Activated CD8-positive, alpha-beta T cell treated with anti-CD3 and anti-CD28 coated beads for 36 hours (primary cell): ENCODE data around the gene TLN1. TPM values are rescaled to one million over a fixed set of nuclear protein-coding genes. Genes with fewer than 3 reads are reported as not detected.

ENCODE experiments used
- ATAC-seq: fragments of 200-7000 bp; cut with Tn5 transposase; one replicate; pipeline ENCODE4 v1.10.0; 2021; ENCODE audit warnings: mild to moderate bottlenecking, moderate library complexity
- CTCF ChIA-PET: fragments of 350-600 bp; sonication (Branson Sonifier 250); formaldehyde crosslinking; loops from one replicate; lab custom pipeline; 2021; ENCODE audit warnings: antibody characterized with exemption; lab: Charles Lee
- POLR2A ChIA-PET: fragments of 350-600 bp; sonication (Branson Sonifier 250); formaldehyde crosslinking; loops from one replicate; lab custom pipeline; 2021; ENCODE audit warnings: antibody characterized with exemption; lab: Charles Lee
- DNase-seq: peaks from one replicate; pipeline ENCODE4 v3.0.0-alpha.2; 2020
- H3K27ac Mint-ChIP-seq: one replicate; pipeline ENCODE4 v1.8.0; 2021; ENCODE audit warnings: mild to moderate bottlenecking, mixed read lengths
- H3K27me3 Mint-ChIP-seq: one replicate; pipeline ENCODE4 v1.8.0; 2021; ENCODE audit warnings: mixed read lengths
- H3K36me3 Mint-ChIP-seq: one replicate; pipeline ENCODE4 v1.8.0; 2021; ENCODE audit warnings: low read depth, mixed read lengths
- H3K4me1 Mint-ChIP-seq: one replicate; pipeline ENCODE4 v1.8.0; 2021; ENCODE audit warnings: low read depth, mixed read lengths
- H3K4me3 Mint-ChIP-seq: one replicate; pipeline ENCODE4 v1.8.0; 2021; ENCODE audit warnings: mild to moderate bottlenecking, moderate library complexity, mixed read lengths
- H3K9me3 Mint-ChIP-seq: one replicate; pipeline ENCODE4 v1.8.0; 2021; ENCODE audit warnings: mixed read lengths
- CTCF ChIP-seq: fragments of 200-600 bp; IDR thresholded peaks from one replicate; pipeline ENCODE4 v1.8.0; 2022; ENCODE audit warnings: antibody characterized with exemption, mild to moderate bottlenecking
- intact Hi-C: fragments of 100-400 bp; cut with micrococcal nuclease; formaldehyde crosslinking; loops from one replicate; pipeline ENCODE4 v1.10.0; 2022
- microRNA-seq: library from miRNA; unstranded; fragments of <30 nt; microRNA quantifications from one replicate; pipeline ENCODE4 v1.2.0, GENCODE V29; 2022; ENCODE audit warnings: borderline microRNAs expressed, borderline replicate concordance
- total RNA-seq, 2 experiments: library from RNA; stranded (reverse); gene quantifications; one replicate each; pipeline ENCODE4 v1.2.3, GENCODE V29; 2021

The TLN1 gene
- total RNA-seq, 2 experiments from 2014 or later: 212 to 219 TPM

DNA sequence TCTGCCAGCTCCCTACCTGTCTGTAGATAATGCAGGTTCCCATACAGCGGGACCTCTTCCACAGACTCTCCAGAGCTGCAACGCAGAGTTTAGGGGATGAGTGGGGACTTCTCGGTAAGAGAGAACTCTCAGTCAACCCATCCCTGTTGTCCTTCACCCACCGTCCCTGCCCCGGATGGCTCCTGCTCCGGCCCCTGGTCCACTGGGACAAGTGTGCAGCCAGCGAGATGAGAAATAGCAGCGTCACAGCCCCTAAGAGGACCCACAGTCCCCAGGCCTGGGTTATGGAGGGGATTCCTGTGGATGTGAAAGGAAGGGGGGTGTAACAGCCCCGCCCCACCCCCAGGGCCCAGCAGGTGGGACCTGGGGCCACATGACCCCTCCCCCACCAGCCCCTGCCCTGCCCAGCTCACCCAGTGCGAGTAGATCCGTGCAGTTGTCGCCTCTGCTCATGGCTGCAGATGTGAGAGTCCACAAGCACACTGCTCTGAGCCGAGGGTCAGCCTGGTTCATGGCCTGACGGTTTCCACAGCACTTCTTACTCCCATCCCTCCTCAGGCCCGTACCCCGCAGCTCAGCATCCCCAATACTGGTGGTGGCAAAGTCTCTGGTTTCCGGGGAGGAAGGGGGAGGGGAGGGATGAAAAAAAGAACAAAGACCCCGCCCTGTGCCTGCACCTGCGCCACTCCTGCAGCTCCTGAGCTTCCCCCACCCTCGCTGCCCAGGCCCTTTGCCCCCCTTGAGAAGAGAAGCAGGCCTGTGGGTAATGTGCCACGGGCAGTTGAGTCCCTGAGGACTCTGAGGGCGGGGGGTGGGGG, 81.4 kb downstream of the TLN1 start, which contains the start of gene SIT1:
TSS of gene SIT1 (minus strand) at position 591 of the 818 bp plus-strand sequence. CDS start at position 513, 78 bp downstream.
- POLR2A ChIA-PET: interaction anchor here (1.2 to 6.4 kb wide), 5 partner anchors 6 to 81 kb away, joined by 3 to 64 read pairs (median 4); partner anchors contain the start of genes CCDC107 and RMRP
- TF ChIP-seq CTCF: no peak
- DNase-seq: peak; percentile 73
- Mint-ChIP-seq H3K9me3 (no peaks in the 10 kb centered on the region), H3K4me1 (peaks cover 41% of the 10 kb centered on the region), H3K4me3 (peak within 1 kb of the TSS; percentile 85), H3K27me3 (no peaks in the 10 kb centered on the region), H3K36me3 (peaks cover 25% of the 10 kb centered on the region), H3K27ac (peak within 1 kb of the TSS; percentile 96)
- CTCF ChIA-PET: interaction anchor here (1.0 to 7.7 kb wide), 8 partner anchors 8 to 81 kb away, joined by 3 to 98 read pairs (median 24); partner anchors contain the start of genes CCDC107, CD72 and RMRP
- peak; percentile 20 for ATAC-seq
- intact Hi-C loops: loop anchor here (10.0 kb wide), 1 partner anchor 164 kb away; the partner anchor contains the start of genes HINT2 and SPAG8

- peak; percentile 7 for ATAC-seq
- no peaks in the 10 kb centered on the region for H3K27me3 Mint-ChIP-seq
- H3K36me3 Mint-ChIP-seq: peaks cover 25% of the 10 kb centered on the region
- peak overlapping the region; percentile 96 for H3K27ac Mint-ChIP-seq
- POLR2A ChIA-PET: interaction anchor here (1.2 to 6.4 kb wide), 6 partner anchors 7 to 81 kb away, joined by 3 to 64 read pairs (median 4); partner anchors contain the start of genes CCDC107 and RMRP
- peak; percentile 66 for DNase-seq
- CTCF ChIA-PET: interaction anchor here (1.0 to 7.7 kb wide), 10 partner anchors 9 to 81 kb away, joined by 3 to 98 read pairs (median 24); partner anchors contain the start of genes CCDC107, CD72 and RMRP
- no peak for TF ChIP-seq CTCF
- intact Hi-C loops: loop anchor here (2.0 to 10.0 kb wide), 2 partner anchors 31 to 165 kb away; partner anchors contain the start of genes CD72, HINT2 and SPAG8
- peaks cover 43% of the 10 kb centered on the region for H3K4me1 Mint-ChIP-seq
- H3K4me3 Mint-ChIP-seq: peak overlapping the region; percentile 85
- no peaks in the 10 kb centered on the region for H3K9me3 Mint-ChIP-seq
These were observed 82.3 kb downstream of the TLN1 start for GRCh38 chr9:35649431-35650340.

Small RNA genes lying within 50 kb of the gene (microRNA-seq; reads per million reads assigned to microRNA genes)
- gene MIR6852: not detected
- gene MIR6853: not detected

Other genes starting within 250 kb of the TLN1 start
- 1 to 10 TPM; 1.3 to 1.7 TPM for gene RUSC2, start 242.1 kb downstream of the TLN1 start, total RNA-seq
- gene TESK1, start 126.9 kb downstream of the TLN1 start, total RNA-seq: 10 to 100 TPM; 26.1 to 26.9 TPM
- gene CD72, start 113.8 kb downstream of the TLN1 start, total RNA-seq: 10 to 100 TPM; 13.1 to 15.5 TPM
- 100 to 1,000 TPM in 1 of 2 experiments, 10 to 100 TPM in 1; 99.9 to 102 TPM for gene SIT1, start 81.3 kb downstream of the TLN1 start, total RNA-seq
- over 10,000 TPM; 13,164 to 13,311 TPM for gene RMRP, start 74.2 kb downstream of the TLN1 start, total RNA-seq
- gene CCDC107, start 73.9 kb downstream of the TLN1 start, total RNA-seq: 10 to 100 TPM; 12.1 to 13.7 TPM
- 10 to 100 TPM; 16.0 to 19.9 TPM for gene ARHGEF39, start 67.0 kb downstream of the TLN1 start, total RNA-seq
- gene CA9, start 58.3 kb downstream of the TLN1 start, total RNA-seq: 1 to 10 TPM; 4.5 to 4.9 TPM
- gene TPM2, start 42.3 kb downstream of the TLN1 start, total RNA-seq: 1 to 10 TPM; 4.8 to 5.3 TPM
- 10 to 100 TPM; 22.3 to 22.4 TPM for gene CREB3, start 471 bp upstream of the TLN1 start, total RNA-seq
- 10 to 100 TPM; 21.2 to 22.3 TPM for gene GBA2, start 17.0 kb upstream of the TLN1 start, total RNA-seq
- gene RGP1, start 17.1 kb upstream of the TLN1 start, total RNA-seq: 10 to 100 TPM; 13.0 to 14.8 TPM
- under 1 TPM; 0.59 to 0.67 TPM for gene MSMP, start 22.1 kb upstream of the TLN1 start, total RNA-seq
- 1 to 10 TPM; 7.5 to 7.8 TPM for gene NPR2, start 59.4 kb upstream of the TLN1 start, total RNA-seq
- 1 to 10 TPM in 1 of 2 experiments, under 1 TPM in 1; 0.63 to 1.1 TPM for gene SPAG8, start 80.1 kb upstream of the TLN1 start, total RNA-seq
- gene HINT2, start 82.8 kb upstream of the TLN1 start, total RNA-seq: 10 to 100 TPM; 53.4 to 62.7 TPM
- not detected for gene FAM221B, start 96.5 kb upstream of the TLN1 start, total RNA-seq
- 1 to 10 TPM; 3.4 to 4.3 TPM for gene TMEM8B, start 97.0 kb upstream of the TLN1 start, total RNA-seq
- gene OR13J1, start 138.2 kb upstream of the TLN1 start, total RNA-seq: not detected
- gene HRCT1, start 174.0 kb upstream of the TLN1 start, total RNA-seq: not detected
- not detected for gene SPAAR, start 177.3 kb upstream of the TLN1 start, total RNA-seq
- gene OR2S2, start 226.0 kb upstream of the TLN1 start, total RNA-seq: not detected